RWPE1 (cell line): Measurements from ENCODE around the gene NCBP2.

Experiments used
- CTCF ChIA-PET: fragments of 350-600 bp; sonication (Branson Sonifier 250); formaldehyde crosslinking; extraction: SDS; loops from one replicate; lab custom pipeline; 2021; lab: Yijun Ruan, JAX
- POLR2A ChIA-PET: fragments of 400-600 bp; formaldehyde crosslinking; extraction: SDS; loops from one replicate; lab custom pipeline; 2020; ENCODE audit warnings: antibody characterized with exemption; ENCODE audit not compliant: low non-redundant PET; lab: Yijun Ruan, JAX
- DNase-seq: peaks from one replicate; pipeline ENCODE4 v3.0.0; 2012; ENCODE audit warnings: low spot score
- H3K27ac ChIP-seq: fragments of 450-650 bp; 2 replicates; pipeline ENCODE4 v1.5.1; 2017
- CTCF ChIP-seq: fragments of 450-650 bp; conservative IDR thresholded peaks from 2 replicates; pipeline ENCODE4 v1.5.1; 2017; ENCODE audit warnings: low read depth, mild to moderate bottlenecking

NCBP2 gene

GRCh38 chr3:196896229-196896628, 46.1 kb downstream of the NCBP2 start:
- CTCF ChIA-PET = no interaction called here
- H3K27ac ChIP-seq = no peak overlapping the region
- no peak for DNase-seq
- POLR2A ChIA-PET = no interaction called here
- no peak for TF ChIP-seq CTCF

GRCh38 chr3:196894557-196895295, 47.6 kb downstream of the NCBP2 start:
- CTCF ChIA-PET = no interaction called here

GRCh38 chr3:196889844-196890708, 52.3 kb downstream of the NCBP2 start:
- no peak for TF ChIP-seq CTCF
- no peak for DNase-seq
- CTCF ChIA-PET = interaction anchor here (0.5 to 0.6 kb wide), 2 partner anchors 21 to 361 kb away, joined by 3 to 4 read pairs; no protein-coding TSS in a partner anchor
- no peak overlapping the region for H3K27ac ChIP-seq
- POLR2A ChIA-PET = no interaction called here

More at GRCh38 chr3:196894557-196895295, 47.6 kb downstream of the NCBP2 start:
- no peak overlapping the region for H3K27ac ChIP-seq
- POLR2A ChIA-PET = no interaction called here
- no peak for DNase-seq
- TF ChIP-seq CTCF = no peak

- ChIA-PET CTCF (interaction anchor here (0.5 kb wide), 1 partner anchor 187 kb away, joined by 4 read pairs; no protein-coding TSS in a partner anchor), POLR2A (no interaction called here)
- TF ChIP-seq CTCF = no peak
- no peak overlapping the region for H3K27ac ChIP-seq
- DNase-seq = no peak
Measured at GRCh38 chr3:196886144-196886543, 56.2 kb downstream of the NCBP2 start.
